Measurements from ENCODE around the gene DAAM2.

The DAAM2 gene

GRCh38 chr6:39934131-39934757 is 142.1 kb downstream of the DAAM2 start, which contains the start of gene MOCS1:
TSS of gene MOCS1 (minus strand) at chr6:39934462. CDS start at chr6:39934417, 45 bp downstream.
- peak; percentile 79 for DNase-seq

DNA sequence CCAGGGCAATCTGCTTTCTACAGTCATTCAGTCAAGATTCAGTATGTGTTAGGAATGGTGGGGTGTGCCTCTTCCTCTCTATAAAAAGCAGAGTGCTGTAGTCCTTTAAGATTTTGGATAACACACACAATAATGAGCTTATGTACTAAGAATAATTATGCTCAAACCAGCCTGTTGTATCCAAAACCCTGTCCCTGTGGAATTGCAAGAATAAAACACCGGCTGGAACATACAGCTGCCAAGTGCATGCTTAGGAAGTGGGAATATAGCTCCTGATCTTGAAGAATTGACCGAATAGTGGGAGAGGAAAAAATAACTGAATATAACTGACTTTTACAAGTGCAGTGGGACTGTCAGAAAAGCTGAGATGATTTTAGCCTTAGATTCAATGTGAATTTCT is 143.1 kb downstream of the DAAM2 start:
- no peak for DNase-seq

- no peak for DNase-seq
Measured at GRCh38 chr6:39936857-39937256, 144.7 kb downstream of the DAAM2 start.

- no peak for DNase-seq
Measured at GRCh38 chr6:39937686-39938333, 145.6 kb downstream of the DAAM2 start.

DNA sequence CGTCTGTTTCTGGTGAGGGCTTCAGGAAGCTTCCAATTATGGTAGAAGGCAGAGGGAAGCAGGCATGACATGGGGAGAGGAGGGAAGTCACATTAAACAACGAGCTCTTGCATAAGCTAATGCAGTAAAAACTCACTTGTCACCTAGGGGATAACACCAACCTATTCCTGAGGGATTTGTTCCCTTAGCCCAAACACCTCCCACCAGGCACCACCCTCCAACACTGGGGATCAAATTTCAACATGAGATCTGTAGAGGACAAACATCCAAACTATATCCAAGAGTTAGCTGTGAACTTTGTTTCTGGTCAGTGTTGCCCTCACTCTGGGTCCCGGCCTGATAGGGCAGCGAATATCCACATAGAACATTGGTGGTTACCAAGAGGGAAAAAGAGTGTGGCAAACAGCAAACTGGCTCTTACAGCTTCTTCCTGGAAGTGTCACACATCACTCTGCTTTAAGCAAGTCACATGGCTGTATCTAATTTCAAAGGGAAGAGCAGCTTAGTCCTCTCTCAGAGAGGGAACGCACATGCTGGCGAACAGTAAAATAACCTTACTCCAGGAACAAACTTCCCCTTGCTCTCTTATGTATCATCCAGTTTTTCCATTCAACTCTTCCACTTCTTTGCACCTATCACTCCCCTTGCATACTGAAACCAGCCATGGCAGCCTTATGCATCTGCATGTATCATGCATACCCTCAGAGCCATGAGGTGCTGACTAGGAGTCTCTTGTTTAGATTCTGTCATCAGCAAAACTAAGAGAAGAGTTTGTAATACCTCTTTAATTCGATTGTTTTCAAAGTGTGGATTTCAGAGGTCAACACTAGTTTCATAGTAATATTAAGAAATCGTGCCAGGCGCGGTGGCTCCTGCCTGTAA is 146.8 kb downstream of the DAAM2 start:
- peak; percentile 48 for DNase-seq

DNA sequence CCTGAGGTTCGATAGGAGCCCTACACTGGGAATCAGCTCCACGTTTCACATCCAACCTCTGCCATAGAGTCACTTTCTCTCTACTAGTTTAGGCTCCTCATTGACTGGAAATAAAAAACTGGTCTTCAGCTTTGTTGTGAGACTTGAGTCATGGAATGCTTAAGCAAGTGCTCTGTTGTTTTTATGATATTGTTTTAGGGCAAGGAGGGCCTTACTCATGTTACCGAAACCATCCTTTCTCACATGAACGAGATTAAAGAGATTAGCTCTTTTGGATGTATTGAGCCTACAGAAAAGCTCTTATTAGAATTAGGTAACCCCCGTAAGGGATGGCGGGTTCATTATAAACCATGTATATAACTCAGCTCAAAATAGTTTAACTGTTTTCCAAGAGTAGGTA is 149.0 kb downstream of the DAAM2 start:
- no peak for DNase-seq

DNA sequence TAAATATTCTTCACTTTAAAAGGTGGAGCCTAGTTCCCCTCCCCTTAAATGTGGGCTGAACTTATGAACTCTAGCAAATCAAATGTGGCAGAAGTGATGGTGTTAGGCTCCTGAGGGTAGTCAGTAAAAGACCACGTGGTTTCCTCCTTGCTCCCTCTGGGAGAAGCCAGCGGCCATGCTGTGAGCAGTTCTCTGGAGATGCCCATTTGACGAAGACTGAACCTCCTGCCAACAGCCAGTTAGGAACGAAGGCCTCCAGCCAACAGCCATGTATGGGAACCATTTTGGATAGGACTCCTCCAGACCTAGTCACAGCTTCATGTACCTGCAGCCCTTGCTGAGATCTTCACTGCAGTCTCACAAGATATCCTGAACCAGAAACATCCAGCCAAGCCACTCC is 149.6 kb downstream of the DAAM2 start:
- DNase-seq = no peak

GRCh38 chr6:39942903-39943580 is 150.9 kb downstream of the DAAM2 start:
- no peak for DNase-seq

DNA sequence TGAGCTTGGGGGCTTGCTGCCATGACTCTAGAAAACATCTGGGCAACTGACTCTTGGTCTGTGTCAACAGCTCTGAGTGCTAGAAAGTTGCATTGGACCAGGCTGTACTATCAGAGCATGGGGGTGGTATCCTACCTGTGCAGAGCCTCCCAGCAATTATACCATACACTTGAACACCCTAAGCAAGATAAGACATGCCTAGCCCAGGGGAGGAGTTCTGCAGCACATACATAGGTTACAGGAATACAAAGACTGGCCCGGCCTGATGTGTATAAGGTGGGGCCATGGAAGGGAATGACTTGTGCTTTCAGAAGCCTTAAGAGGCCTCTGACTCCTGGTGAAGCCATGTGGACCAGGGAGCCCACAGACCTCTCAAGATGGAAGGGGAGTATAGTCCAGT is 153.4 kb downstream of the DAAM2 start:
- DNase-seq = no peak

DNA sequence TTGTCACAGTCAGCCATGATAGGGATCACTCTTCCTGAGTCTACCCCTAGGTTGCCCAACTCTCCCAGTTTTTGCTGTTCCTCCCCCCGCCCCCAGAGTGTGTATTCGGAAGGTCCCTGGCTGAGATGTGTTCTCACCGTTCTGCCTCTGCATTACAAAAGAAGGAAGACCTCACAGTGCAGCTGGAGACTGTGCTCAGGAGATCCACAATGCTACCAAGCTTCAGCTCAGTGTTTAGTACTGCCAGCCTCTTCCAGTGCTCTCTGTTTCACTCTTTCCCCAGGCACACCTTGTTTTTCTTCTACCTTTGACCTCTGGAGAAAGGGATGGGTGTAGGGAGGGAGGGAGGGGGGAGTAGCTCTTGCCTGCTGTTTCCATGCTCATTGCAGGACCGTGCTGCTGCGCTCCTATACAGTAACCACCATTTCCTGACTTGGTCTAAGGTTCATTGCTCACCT is 155.5 kb downstream of the DAAM2 start:
- no peak for DNase-seq

- DNase-seq = no peak
Measured at GRCh38 chr6:39948199-39948791, 156.1 kb downstream of the DAAM2 start.

GRCh38 chr6:39950125-39950720 is 158.0 kb downstream of the DAAM2 start:
- DNase-seq = no peak

DNA sequence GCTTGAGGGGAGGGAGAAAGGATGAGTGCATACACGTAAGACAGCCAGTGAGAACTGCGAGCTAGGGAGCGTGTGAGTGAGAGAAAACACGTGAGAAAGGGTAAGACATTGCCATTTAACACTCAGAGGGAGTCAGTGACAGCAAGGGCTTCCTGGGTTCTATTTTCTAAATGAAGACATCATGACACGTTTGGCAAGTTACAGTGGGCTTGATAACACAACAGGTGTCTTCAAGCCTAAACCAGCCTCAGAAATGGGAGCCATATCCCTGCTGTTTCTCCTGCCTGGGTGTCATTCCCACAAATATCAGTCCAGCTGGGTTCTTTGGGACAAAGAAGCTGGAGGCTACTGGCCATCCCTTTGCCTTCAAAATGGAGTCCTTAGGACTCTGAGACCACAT is 159.0 kb downstream of the DAAM2 start:
- DNase-seq = no peak

DNA sequence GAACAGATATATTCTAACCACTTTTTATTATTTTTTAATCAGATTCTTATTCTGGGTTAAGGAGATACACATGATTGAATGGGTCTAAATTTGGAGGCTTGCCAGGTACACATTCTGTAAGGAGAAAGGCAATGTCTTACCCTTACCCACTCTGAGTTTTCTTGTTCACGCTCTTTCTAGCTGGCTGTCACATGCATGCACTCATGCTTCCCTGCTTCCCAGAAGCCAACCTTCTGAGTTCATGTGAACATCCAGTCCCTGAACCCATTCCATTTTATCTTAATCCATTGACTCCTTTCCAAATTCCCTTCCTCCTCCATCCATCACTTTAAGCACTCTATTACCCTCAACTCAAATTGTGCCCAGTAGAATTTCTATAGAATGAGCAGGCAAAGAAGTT is 159.5 kb downstream of the DAAM2 start:
- DNase-seq = no peak

- no peak for DNase-seq
Measured at GRCh38 chr6:39952167-39952566, 160.0 kb downstream of the DAAM2 start.

GRCh38 chr6:39953076-39953618 is 161.0 kb downstream of the DAAM2 start:
- DNase-seq = no peak
